IPS-NIHi11 (cell line): Measurements from ENCODE around the gene AUNIP.

Source experiments
- DNase-seq: peaks from one replicate; pipeline ENCODE4 v3.0.0; 2012; ENCODE audit warnings: mixed read lengths, low spot score

The AUNIP gene

GRCh38 chr1:25794325-25794724, 64.9 kb downstream of the AUNIP start:
- DNase-seq = no peak

- no peak for DNase-seq
Measured at GRCh38 chr1:25793585-25794170, 65.6 kb downstream of the AUNIP start.

- no peak for DNase-seq
Measured at GRCh38 chr1:25792115-25792514, 67.1 kb downstream of the AUNIP start.

GRCh38 chr1:25790472-25790871, 68.8 kb downstream of the AUNIP start:
- no peak for DNase-seq

- no peak for DNase-seq
Measured at GRCh38 chr1:25787760-25788166, 71.5 kb downstream of the AUNIP start.

GRCh38 chr1:25786887-25787759, 72.1 kb downstream of the AUNIP start:
- no peak for DNase-seq

GRCh38 chr1:25785333-25786067, 73.8 kb downstream of the AUNIP start:
- DNase-seq = no peak

GRCh38 chr1:25784575-25785051, 74.6 kb downstream of the AUNIP start:
- no peak for DNase-seq
